Fibroblast of lung (primary cell): ENCODE measurements around the gene BBX.

ENCODE experiments used
- CTCF ChIP-seq, 2 donors: IDR thresholded peaks in 1 of 2; conservative IDR thresholded peaks in 1 of 2; 1 replicate in 1 of 2; 2 replicates in 1 of 2; pipeline ENCODE4 v1.5.1; 2011 to 2012; ENCODE audit warnings: low read length in 2 of 2, control low read depth in 1 of 2, inconsistent platforms in 1 of 2, low read depth in 1 of 2, mild to moderate bottlenecking in 1 of 2
- EZH2 ChIP-seq: IDR thresholded peaks from 2 replicates; pipeline ENCODE4 v1.5.1; 2012; ENCODE audit warnings: low read length, control low read depth, mild to moderate bottlenecking; ENCODE audit errors: missing control alignments

GRCh38 chr3:107710851-107711250, 188.1 kb downstream of the BBX start:
- TF ChIP-seq CTCF (conservative IDR thresholded peaks at IDR 0.05 in 1 of 2, IDR thresholded peaks at IDR 0.05 in 1 of 2; ENCODE audit: low read depth in 1 of 2, low read length in 2 of 2) (no peak), EZH2 (no peak)
